ENCODE results near the gene RAMP1. TPM values are rescaled to one million over a fixed set of nuclear protein-coding genes. Genes with fewer than 3 reads are reported as not detected.

Gene RAMP1
- total RNA-seq, 1 donor from 2014 or later: 176 TPM

DNA sequence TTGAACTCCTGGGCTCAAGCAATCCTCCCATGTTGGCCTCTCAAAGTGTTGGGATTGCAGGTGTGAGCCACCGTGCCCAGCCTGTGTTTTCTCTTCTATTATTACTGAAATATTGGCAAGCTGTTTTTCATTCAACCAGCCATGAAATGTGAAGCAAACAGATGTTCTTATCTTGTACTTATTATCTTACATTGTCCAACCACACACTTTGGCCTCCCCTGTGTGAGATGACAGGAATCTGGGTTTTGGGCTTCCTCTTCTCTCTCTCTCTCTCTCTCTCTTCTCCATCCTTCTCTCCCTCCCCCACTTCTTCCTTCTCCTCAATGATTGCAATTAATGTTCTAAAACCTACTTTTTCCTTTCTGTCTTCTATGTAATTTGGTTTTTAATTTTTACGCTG, 33.1 kb downstream of the RAMP1 start:
- H3K27me3 Mint-ChIP-seq (ENCODE audit: low read depth): no peaks in the 10 kb centered on the region
- TF ChIP-seq, protein P1, sequence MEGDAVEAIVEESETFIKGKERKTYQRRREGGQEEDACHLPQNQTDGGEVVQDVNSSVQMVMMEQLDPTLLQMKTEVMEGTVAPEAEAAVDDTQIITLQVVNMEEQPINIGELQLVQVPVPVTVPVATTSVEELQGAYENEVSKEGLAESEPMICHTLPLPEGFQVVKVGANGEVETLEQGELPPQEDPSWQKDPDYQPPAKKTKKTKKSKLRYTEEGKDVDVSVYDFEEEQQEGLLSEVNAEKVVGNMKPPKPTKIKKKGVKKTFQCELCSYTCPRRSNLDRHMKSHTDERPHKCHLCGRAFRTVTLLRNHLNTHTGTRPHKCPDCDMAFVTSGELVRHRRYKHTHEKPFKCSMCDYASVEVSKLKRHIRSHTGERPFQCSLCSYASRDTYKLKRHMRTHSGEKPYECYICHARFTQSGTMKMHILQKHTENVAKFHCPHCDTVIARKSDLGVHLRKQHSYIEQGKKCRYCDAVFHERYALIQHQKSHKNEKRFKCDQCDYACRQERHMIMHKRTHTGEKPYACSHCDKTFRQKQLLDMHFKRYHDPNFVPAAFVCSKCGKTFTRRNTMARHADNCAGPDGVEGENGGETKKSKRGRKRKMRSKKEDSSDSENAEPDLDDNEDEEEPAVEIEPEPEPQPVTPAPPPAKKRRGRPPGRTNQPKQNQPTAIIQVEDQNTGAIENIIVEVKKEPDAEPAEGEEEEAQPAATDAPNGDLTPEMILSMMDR (IDR thresholded peaks at IDR 0.05): no peak
- no peaks in the 10 kb centered on the region for H3K9me3 Mint-ChIP-seq (ENCODE audit: low read depth)
- peaks cover 78% of the 10 kb centered on the region for H3K4me1 Mint-ChIP-seq (ENCODE audit: low read depth)
- peaks cover 4% of the 10 kb centered on the region for H3K36me3 Mint-ChIP-seq (ENCODE audit: low read depth)
- no peak overlapping the region for H3K4me3 Mint-ChIP-seq (ENCODE audit: unreplicated experiment)
- no peak for DNase-seq (ENCODE audit: low spot score)
- H3K27ac Mint-ChIP-seq (ENCODE audit: unreplicated experiment): no peak overlapping the region

DNA sequence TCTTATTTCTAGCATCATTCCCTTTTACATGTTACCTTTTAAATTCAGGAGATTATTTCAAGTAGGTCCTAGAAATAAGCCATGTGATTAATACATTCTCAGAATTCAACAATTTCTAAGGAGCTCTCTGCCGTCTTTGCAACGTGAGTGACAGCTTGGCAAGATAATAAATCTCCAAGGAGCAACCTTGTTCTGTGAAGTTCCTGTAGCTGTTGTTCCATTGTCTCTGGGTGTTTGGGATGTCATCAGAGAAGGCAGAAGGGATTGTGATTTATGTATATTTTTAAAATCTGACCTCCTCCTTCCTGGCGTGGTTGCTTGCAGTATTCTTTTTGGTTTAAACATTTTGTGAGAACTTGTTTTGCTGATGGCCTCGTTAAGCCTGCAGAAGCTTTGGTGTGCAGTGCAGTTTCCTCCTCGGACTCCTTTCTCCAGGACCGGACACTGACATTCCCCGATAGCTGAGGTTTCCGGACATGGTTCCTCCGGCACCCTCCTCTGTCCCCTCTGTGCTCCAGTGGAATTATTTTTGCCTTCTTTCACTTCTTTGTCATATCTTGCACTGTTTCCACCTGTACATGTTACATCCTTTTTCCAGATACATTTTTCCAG, 33.7 kb downstream of the RAMP1 start:
- no peak for DNase-seq (ENCODE audit: low spot score)
- TF ChIP-seq, protein P1 (IDR thresholded peaks at IDR 0.05): no peak
- Mint-ChIP-seq H3K4me1 (ENCODE audit: low read depth) (peaks cover 78% of the 10 kb centered on the region), H3K27me3 (ENCODE audit: low read depth) (no peaks in the 10 kb centered on the region), H3K9me3 (ENCODE audit: low read depth) (no peaks in the 10 kb centered on the region), H3K36me3 (ENCODE audit: low read depth) (peaks cover 4% of the 10 kb centered on the region), H3K4me3 (ENCODE audit: unreplicated experiment) (no peak overlapping the region), H3K27ac (ENCODE audit: unreplicated experiment) (peak overlapping the region; percentile 30)

DNA sequence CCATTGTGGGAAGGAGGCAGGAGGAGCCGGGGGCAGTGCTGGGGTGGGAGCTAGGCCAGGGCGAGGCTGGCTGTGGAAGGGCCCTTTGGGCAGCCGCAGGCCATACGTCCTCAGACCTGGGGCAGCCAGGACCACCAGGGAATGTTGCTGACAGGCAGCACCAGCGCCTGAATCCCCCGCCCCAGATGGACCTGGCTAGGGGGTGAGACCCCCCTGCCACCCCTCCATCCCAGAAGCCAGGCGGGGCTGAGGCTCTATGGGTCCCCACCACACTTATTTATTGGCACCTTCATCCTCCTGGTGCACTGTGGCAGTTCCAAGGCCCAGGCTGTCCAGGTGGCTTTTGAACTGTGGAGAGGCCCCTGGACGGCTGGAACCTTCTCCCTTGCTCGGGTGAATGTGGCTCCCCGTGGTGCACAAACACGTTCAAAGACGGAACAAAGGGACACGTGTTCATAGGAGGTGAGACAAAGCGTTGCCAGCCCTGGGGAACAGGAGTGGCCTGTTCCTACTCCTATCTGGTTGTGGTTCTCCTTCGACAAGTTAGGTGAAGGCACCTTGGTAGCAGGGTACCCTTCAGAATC, 35.1 kb downstream of the RAMP1 start:
- H3K27me3 Mint-ChIP-seq (ENCODE audit: low read depth): no peaks in the 10 kb centered on the region
- TF ChIP-seq, protein P1 (IDR thresholded peaks at IDR 0.05): no peak
- peak overlapping the region; percentile 51 for H3K27ac Mint-ChIP-seq (ENCODE audit: unreplicated experiment)
- DNase-seq (ENCODE audit: low spot score): peak; percentile 86
- H3K4me1 Mint-ChIP-seq (ENCODE audit: low read depth): peaks cover 78% of the 10 kb centered on the region
- H3K36me3 Mint-ChIP-seq (ENCODE audit: low read depth): peaks cover 3% of the 10 kb centered on the region
- no peaks in the 10 kb centered on the region for H3K9me3 Mint-ChIP-seq (ENCODE audit: low read depth)
- no peak overlapping the region for H3K4me3 Mint-ChIP-seq (ENCODE audit: unreplicated experiment)

DNA sequence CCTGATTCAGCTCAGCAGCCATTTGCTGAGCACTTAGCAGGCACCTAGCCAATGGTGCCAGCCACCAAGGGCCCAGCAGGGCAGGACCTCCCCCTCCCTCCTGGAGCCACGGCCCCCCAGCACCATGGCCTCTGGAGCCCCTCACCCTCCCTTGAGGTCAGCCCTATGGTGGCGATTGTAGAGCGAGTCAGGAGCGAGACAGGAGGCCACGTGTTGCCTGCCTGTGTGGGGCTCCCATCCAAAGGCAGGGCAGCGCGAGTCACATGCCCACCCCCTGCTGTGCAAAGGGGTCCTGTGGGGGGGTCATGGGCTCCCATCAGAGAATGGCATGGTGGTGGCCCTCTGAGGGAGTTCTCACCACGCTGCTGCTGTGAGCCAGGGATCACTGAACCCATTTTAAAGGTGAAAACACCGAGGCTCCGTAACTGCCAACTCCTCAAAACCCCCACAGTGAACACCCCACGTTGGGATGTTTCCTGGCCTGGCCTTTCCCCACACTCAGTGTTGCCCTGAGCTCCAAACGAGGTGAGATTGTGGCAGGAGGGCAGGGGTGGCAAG, 35.6 kb downstream of the RAMP1 start:
- Mint-ChIP-seq H3K9me3 (ENCODE audit: low read depth) (no peaks in the 10 kb centered on the region), H3K27me3 (ENCODE audit: low read depth) (no peaks in the 10 kb centered on the region), H3K4me1 (ENCODE audit: low read depth) (peaks cover 78% of the 10 kb centered on the region), H3K4me3 (ENCODE audit: unreplicated experiment) (no peak overlapping the region), H3K36me3 (ENCODE audit: low read depth) (peaks cover 3% of the 10 kb centered on the region), H3K27ac (ENCODE audit: unreplicated experiment) (peak overlapping the region; percentile 95)
- DNase-seq (ENCODE audit: low spot score): peak; percentile 83
- TF ChIP-seq, protein P1 (IDR thresholded peaks at IDR 0.05): no peak

DNA sequence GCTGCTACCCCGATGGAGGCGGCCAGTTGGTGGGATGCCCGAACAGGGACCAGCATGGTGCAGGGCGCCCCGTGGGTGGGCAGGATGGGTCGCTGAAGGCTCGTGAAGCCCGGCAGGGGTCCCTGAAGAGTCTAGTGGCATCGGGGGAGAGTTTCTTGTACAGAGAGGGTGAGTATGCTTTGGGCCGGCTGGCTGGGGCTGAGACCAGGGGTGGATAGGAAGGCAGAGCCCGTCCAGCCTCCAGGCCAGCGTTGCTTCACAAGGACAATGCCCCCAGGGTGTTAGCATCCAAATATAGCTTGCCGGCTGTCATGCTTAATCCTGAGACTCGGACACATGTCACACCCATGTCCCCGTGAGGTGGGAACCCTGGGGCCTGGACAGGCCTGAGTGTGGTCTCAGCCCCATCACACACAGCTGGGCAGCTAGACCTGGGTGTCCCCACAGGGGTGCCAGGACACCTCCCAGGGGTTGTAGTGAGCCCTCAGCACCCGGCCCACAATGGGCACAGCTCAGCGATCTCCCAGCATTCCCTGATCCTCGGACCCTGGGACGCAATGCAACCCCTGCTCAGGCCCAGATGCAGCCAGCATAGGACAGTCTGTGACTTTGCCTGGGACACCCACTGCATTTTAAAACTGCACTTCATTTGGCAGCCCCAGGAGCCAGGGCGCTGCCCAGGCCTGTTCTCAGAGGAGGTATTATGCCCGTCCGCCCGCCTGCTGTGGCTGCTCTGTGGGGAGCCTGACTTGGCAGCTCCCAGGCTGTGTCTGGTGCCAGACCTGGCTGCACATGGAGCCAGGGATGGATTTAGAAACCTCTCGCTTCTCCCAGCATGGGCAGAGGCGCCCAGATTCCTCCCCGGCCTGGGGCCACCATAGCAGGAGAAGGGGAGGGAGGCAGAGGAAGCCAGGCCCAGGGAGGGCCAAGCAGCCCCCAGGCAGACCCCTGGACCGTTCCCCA, 36.4 kb downstream of the RAMP1 start:
- H3K4me3 Mint-ChIP-seq (ENCODE audit: unreplicated experiment): no peak overlapping the region
- no peaks in the 10 kb centered on the region for H3K27me3 Mint-ChIP-seq (ENCODE audit: low read depth)
- TF ChIP-seq, protein P1 (IDR thresholded peaks at IDR 0.05): no peak
- no peaks in the 10 kb centered on the region for H3K9me3 Mint-ChIP-seq (ENCODE audit: low read depth)
- H3K36me3 Mint-ChIP-seq (ENCODE audit: low read depth): peaks cover 3% of the 10 kb centered on the region
- H3K4me1 Mint-ChIP-seq (ENCODE audit: low read depth): peaks cover 73% of the 10 kb centered on the region
- H3K27ac Mint-ChIP-seq (ENCODE audit: unreplicated experiment): peak overlapping the region; percentile 95
- DNase-seq (ENCODE audit: low spot score): peak; percentile 96
